Medulla oblongata (tissue), 1 donor: ENCODE data around the gene TXNL1.
A peak's percentile ranks its signal among the peaks of the same experiment; 100 is the strongest.

Experiments
- DNase-seq: peaks from one replicate; pipeline ENCODE4 v3.0.0-alpha.2; 2015; ENCODE audit errors: extremely low spot score

The TXNL1 gene

DNA sequence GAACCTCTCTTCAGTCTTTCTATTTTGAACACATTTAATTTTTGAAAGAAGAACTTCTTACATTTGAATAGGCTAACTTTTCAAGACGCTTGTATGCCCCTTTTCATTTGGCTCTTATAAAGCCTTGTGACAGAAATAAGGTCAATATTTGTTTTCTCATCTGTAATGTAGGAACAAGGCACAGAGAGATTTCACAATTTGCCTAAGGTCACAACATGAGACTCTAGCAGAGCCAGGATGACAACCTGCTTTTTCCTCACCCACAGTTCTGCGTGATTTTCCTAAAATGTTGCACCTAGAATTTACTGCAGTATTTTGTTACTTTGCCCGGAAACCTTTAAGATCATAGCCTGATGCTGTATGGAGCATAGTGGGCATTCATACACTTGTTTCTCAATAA is 67.4 kb downstream of the TXNL1 start:
- no peak for DNase-seq

DNA sequence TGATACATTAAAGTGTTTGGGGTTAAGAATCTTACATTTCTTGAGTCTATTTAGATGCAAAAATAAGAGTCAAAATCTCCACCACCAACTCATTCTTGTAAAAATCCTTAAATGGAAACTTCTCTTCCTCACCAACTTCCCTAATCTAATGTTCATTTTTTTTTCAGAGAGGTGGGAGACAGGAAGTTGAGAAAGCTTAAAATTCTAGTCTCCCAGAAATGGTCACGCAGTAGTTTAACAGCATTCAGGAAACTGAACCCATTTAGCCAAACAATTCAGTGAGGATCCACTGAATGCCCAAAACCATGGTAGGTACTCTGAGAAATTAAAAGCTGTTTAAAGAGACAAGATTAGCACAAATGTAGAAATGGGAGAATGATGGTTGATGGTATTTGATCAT is 69.0 kb downstream of the TXNL1 start:
- DNase-seq: peak; percentile 44

DNA sequence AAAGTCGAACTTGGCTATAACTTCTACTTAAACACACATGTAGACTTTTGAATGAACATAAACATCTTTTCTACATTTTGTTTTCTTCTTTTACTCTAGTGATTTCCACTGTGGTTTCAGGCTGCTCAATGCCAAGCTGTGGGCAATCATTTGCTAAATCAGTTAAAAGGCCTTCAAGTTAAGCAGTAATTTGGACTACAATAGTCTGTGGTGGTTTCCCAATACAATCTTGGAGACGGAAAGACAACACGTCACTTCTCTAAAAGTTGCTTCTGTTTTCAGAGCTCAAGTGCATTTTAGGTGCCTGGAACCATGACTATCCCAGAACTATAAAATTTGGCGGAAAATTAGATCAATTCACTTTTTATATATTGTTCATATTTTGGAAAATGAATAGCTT is 69.4 kb downstream of the TXNL1 start:
- DNase-seq: peak; percentile 72

DNA sequence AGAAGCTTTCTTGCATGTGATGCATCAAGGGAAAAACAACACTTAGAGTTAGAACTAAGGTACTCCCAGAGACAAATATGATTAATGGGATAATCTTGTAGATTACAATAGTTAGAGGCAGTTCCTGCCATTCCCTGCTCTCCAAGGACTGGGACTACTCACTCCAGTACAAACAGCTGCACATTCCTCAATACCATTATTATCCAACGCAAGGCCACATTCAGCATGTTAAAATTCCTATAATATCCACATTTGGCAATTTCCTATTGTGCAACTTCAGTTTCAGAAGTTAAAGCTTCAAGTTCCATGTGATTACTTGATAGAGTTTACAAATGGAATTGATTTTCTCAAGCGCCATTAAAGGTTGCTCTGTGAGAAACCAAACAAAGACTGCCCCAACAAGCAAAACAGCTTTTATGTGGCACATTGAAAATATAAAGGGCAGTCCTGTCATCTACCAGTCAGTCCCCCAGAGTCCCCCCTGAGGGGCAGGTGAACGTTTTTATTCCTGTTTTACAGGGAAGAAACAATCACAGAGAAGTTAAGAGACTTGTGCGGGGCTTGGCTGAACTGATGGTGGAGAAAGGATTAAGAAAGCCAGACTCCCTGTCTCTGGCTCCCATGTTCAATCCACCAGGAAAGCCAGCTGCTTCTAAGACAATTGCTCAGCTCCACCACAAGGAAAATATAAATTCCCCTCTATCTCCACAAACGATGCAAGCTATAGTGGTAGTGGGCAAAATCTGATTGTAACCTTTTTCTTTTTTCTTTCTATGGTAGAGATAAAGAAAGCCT is 72.6 kb downstream of the TXNL1 start:
- DNase-seq: no peak

DNA sequence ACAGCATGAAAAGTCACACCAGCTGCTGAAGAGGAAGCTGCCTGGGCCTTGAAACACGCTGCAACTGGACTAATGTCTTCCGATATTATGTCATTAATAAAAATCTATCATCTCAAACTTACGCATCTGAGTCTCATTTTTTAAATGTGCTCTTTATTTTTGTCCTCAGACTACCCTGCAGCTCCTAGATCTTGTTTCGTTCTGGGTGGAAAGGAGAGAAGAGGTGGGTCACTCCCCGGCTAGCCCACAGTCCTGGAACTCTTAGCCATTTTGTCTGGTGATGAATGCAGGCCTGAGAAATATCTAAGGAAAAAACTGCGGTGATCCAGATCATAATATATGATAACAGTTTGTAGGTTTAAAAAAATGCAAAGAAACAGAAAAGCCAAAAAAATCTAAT is 73.3 kb downstream of the TXNL1 start:
- DNase-seq: no peak

DNA sequence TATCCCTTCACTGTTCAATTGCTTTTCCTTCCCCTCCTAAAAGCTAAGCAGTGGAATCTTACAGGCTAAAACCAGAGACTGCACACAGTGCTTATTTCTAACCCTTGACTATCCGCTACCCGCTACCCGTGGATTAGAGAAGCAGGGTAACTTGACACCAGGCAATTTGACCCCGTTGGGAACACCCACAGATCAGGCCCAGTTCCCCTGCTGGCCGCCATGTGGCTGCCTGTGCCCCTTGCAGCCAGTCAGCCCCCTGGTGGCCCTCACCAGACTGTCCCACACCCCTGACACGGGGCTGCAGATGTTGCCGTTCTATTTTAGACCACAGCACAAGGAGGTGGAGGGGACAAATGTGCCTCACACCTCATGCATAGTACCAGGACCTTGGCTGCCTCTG is 74.8 kb downstream of the TXNL1 start:
- no peak for DNase-seq

DNA sequence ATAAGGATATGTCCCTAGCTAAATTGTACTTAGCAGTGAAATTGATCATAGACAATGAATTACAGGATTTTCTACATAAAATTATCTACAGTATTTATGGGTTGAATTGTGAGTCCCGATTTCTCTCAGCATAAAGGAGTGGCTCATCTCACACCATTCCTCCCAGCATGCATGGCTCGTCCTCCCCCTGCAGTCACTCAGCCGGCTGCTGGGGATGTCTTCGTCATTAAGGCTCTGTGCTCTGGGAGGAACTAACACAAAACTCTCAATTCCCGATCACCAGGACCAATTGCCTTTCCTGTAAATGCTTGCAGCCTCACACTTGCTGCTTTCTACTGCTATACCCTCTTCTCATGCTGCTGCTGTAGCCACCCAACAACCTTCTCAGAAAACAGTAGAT is 75.9 kb downstream of the TXNL1 start:
- DNase-seq: no peak

DNA sequence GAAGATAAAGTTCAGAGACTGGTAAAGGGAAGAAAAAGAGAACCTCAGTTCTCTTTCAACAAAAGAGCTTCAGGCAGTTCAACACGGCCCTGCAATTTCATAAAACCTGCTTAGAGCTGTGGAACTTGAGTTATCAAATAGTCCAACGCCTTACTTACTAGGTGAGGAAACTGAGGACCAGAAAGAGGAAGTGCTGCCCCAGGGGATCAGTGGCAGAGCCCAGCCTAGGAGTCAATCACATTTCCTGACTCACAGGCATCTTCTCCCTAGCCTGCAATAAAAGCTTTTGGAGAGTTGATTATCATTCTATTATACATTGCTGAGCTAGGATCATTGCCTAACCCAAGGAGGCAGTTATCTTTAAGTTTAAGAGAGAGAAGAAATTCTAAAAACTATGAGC is 77.4 kb downstream of the TXNL1 start:
- DNase-seq: no peak

DNA sequence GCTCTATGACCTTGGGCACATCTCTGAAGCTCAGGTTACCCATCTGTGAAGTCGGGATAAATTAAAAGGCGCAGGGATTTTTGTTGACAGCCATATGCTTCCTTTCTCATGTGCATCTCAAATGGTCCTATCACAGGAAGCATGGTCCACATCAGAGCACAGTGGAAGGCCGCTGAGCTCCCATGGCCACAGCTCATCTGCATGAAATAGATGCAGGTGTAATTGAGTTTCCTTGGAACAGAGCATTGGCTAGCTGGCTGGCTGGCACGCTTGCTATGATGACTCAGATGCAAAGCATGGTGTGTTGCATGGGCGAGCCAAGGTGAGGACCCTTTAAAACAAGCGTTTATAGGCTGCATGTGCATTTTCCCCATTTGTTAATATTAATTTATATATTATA is 79.3 kb downstream of the TXNL1 start:
- no peak for DNase-seq

DNA sequence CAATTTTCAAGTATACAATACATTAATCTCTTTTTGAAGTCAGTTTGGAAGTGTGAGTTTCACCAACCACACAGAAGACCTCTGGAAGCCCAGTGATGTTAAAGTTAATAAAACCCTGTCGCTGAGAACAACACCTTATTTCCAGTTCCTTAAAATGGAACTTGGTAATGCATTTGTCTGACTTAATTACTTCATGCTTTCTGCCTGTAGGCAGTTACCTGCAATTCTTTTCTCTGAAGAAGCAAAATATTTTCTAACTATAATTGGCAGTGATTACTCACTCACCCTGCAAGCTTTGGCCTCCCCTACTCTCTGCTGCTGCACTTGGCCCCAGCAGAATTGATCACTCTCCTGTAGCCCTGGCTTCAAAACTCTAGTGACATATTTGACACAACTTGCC is 81.5 kb downstream of the TXNL1 start:
- no peak for DNase-seq

DNA sequence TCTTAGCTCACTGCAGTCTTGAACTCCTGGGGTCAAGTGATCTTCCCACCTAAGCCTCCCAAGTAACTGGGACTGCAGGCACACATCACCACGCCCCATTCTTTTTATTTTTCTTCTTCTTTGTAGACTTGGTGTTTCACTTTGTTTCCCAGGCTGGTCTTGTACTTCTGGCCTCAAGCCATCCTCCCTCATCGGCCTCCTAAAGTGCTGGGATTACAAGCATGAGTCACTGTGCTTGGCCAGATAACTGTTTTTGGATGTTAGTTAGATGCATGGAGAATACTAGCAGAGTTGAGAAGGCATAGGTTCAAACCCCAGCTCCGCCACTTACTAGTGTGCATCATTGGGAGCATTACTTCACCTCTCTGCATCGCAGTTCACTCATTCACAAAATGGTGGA is 88.3 kb downstream of the TXNL1 start:
- DNase-seq: no peak
